Uterus (tissue), 4 donors: ENCODE data around the gene CA12. TPM values are rescaled to one million over a fixed set of nuclear protein-coding genes. Genes with fewer than 3 reads are reported as not detected.

ENCODE experiments used
- DNase-seq, 2 donors: peaks; one replicate each; pipeline ENCODE4 v3.0.0-alpha.2; 2019 to 2020
- H3K27ac ChIP-seq, 2 donors: fragments of 200-600 bp; sonication (generic); 1 replicate in 1 of 2; 2 replicates in 1 of 2; pipeline ENCODE4 v1.5.1; 2016 to 2018
- H3K27me3 ChIP-seq, 2 donors: fragments of 200-600 bp; sonication (generic); one replicate each; pipeline ENCODE4 v1.5.1; 2018 to 2019; ENCODE audit warnings: control low read depth in 1 of 2
- H3K36me3 ChIP-seq, 2 donors: fragments of 200-600 bp; sonication (generic); one replicate each; pipeline ENCODE4 v1.5.1; 2019; ENCODE audit warnings: control low read depth in 1 of 2
- H3K4me1 ChIP-seq, 2 donors: fragments of 200-600 bp; sonication (generic); one replicate each; pipeline ENCODE4 v1.5.1; 2018 to 2019; ENCODE audit warnings: control low read depth in 1 of 2
- H3K4me3 ChIP-seq, 2 donors: fragments of 200-600 bp; sonication (generic); 1 replicate in 1 of 2; 2 replicates in 1 of 2; pipeline ENCODE4 v1.5.1; 2018 to 2019; ENCODE audit warnings: mild to moderate bottlenecking in 1 of 2
- H3K9me3 ChIP-seq, 2 donors: fragments of 200-600 bp; sonication (generic); one replicate each; pipeline ENCODE4 v1.5.1; 2019; ENCODE audit warnings: control low read depth in 1 of 2
- CTCF ChIP-seq, 4 experiments: fragments of 200-600 bp in 2 of 4; fragments of 450-650 bp in 2 of 4; sonication (generic) in 2 of 4; IDR thresholded peaks; one replicate each; pipeline ENCODE4 v1.5.1; 2016 to 2019; ENCODE audit warnings: antibody characterized with exemption in 4 of 4, mild to moderate bottlenecking in 2 of 4, moderate library complexity in 1 of 4
- POLR2A ChIP-seq, 2 donors: fragments of 450-650 bp; IDR thresholded peaks; one replicate each; pipeline ENCODE4 v1.6.1; 2016; ENCODE audit warnings: antibody characterized with exemption in 2 of 2, mild to moderate bottlenecking in 1 of 2, moderate library complexity in 1 of 2
- intact Hi-C: fragments of 100-400 bp; cut with DNase I; formaldehyde crosslinking; loops from one replicate; pipeline ENCODE4 v1.15.1; 2023; ENCODE audit warnings: low total_unique reads
- total RNA-seq, 4 donors: library from RNA; depleted of rRNA in 3 of 4; stranded (reverse); fragments of >200 nt in 3 of 4; gene quantifications; one replicate each; pipeline versions ENCODE4 v1.1.0 to v1.2.4, GENCODE V29; 2014 to 2023
- donor health status: DM: yes; HTN: yes; CAD: no.

CA12 gene
- total RNA-seq, 4 donors from 2014 or later: 0.29 to 11.8 (median 8.0) TPM

GRCh38 chr15:63396152-63396928 lies 14.7 kb upstream of the CA12 start:
- no peaks in the 10 kb centered on the region for H3K36me3 ChIP-seq
- no peak overlapping the region for H3K27ac ChIP-seq
- DNase-seq: no peak
- no peak for TF ChIP-seq POLR2A (IDR thresholded peaks at IDR 0.05)
- TF ChIP-seq CTCF (IDR thresholded peaks at IDR 0.05): no peak
- no peaks in the 10 kb centered on the region for H3K27me3 ChIP-seq
- H3K9me3 ChIP-seq: no peaks in the 10 kb centered on the region
- intact Hi-C loops: no loop called here
- no peaks in the 10 kb centered on the region for H3K4me1 ChIP-seq
- no peak overlapping the region for H3K4me3 ChIP-seq

DNA sequence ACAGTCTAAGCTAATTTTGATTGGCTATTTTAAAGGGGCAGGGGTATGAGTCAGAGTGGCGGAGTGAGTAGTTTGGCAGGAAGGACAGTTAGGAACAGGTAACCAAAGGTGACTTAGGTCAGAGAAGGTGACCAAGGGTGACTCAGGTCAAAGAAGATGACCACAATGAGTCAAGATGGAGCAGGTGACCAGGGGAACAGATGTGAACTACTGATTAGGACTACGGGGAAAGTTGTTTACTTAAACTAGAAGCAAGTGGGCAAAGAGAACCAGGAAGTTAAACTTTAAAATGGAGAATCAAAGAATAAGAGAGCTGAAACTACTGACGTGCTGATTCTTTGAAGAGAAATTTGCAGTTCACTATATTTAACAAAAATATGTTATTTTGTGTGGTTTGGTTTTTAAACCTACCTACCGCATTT lies 14.1 kb upstream of the CA12 start:
- H3K4me1 ChIP-seq: no peaks in the 10 kb centered on the region
- no peak overlapping the region for H3K4me3 ChIP-seq
- intact Hi-C loops: no loop called here
- H3K27me3 ChIP-seq: no peaks in the 10 kb centered on the region
- DNase-seq: no peak
- H3K27ac ChIP-seq: no peak overlapping the region
- no peak for TF ChIP-seq POLR2A (IDR thresholded peaks at IDR 0.05)
- no peak for TF ChIP-seq CTCF (IDR thresholded peaks at IDR 0.05)
- H3K36me3 ChIP-seq: no peaks in the 10 kb centered on the region
- no peaks in the 10 kb centered on the region for H3K9me3 ChIP-seq

GRCh38 chr15:63392361-63393009 lies 10.8 kb upstream of the CA12 start:
- H3K27ac ChIP-seq: no peak overlapping the region
- no peaks in the 10 kb centered on the region for H3K36me3 ChIP-seq
- no peaks in the 10 kb centered on the region for H3K27me3 ChIP-seq
- TF ChIP-seq POLR2A (IDR thresholded peaks at IDR 0.05) (no peak), CTCF (IDR thresholded peaks at IDR 0.05) (no peak)
- no peak overlapping the region for H3K4me3 ChIP-seq
- intact Hi-C loops: no loop called here
- no peaks in the 10 kb centered on the region for H3K9me3 ChIP-seq
- H3K4me1 ChIP-seq: no peaks in the 10 kb centered on the region
- no peak for DNase-seq

- Histone ChIP-seq H3K9me3 (no peaks in the 10 kb centered on the region), H3K4me1 (no peaks in the 10 kb centered on the region), H3K36me3 (no peaks in the 10 kb centered on the region), H3K27me3 (no peaks in the 10 kb centered on the region), H3K4me3 (no peak overlapping the region), H3K27ac (no peak overlapping the region)
- no peak for DNase-seq
- intact Hi-C loops: no loop called here
- TF ChIP-seq CTCF (IDR thresholded peaks at IDR 0.05): no peak
- no peak for TF ChIP-seq POLR2A (IDR thresholded peaks at IDR 0.05)
Measured at GRCh38 chr15:63391669-63392360, 10.2 kb upstream of the CA12 start.

DNA sequence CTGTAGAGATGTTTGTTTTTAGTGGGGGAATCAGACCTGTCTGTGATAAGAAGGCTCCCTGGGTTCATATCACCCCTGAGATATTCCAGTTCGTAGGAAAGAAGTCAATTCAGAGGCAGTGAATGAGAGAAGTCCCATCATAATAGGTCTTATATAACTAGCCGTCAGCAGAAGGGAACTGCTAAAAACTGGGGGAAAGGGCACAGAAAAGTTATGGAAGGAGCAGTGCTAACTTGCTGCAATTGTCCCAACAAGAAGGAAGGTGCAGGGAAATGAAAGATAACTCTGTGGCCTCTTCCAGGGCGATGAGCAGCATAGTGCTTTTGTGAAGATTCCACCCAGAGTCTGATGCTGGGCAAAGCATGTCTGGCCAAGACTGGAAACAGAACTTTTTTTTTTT lies 9.0 kb upstream of the CA12 start:
- Histone ChIP-seq H3K9me3 (no peaks in the 10 kb centered on the region), H3K4me3 (no peak overlapping the region), H3K36me3 (no peaks in the 10 kb centered on the region), H3K27me3 (no peaks in the 10 kb centered on the region), H3K4me1 (no peaks in the 10 kb centered on the region), H3K27ac (no peak overlapping the region)
- intact Hi-C loops: no loop called here
- no peak for DNase-seq
- TF ChIP-seq CTCF (IDR thresholded peaks at IDR 0.05) (no peak), POLR2A (IDR thresholded peaks at IDR 0.05) (no peak)
